OCI-LY3 (cell line): ENCODE data around the gene UBE2N.

Experiments used
- CTCF ChIP-seq: fragments of 200-600, 300-600 bp; sonication (generic); IDR thresholded peaks from 2 replicates; pipeline ENCODE4 v1.5.1; 2014; ENCODE audit warnings: antibody characterized with exemption, low read length, low read depth
- EZH2phosphoT487 ChIP-seq: fragments of 200-600 bp; shearing (Covaris generic); IDR thresholded peaks from 2 replicates; pipeline ENCODE4 v1.6.1; 2018; ENCODE audit warnings: antibody characterized with exemption, mixed run types, low read depth

- TF ChIP-seq CTCF (no peak), EZH2phosphoT487 (no peak)
These were observed 77.9 kb downstream of the UBE2N start for GRCh38 chr12:93363841-93364297.
